OCI-LY7 (cell line): ENCODE data around the gene HEATR3.

Source experiments
- CTCF ChIP-seq: fragments of 200-600 bp; sonication (generic); conservative IDR thresholded peaks from 2 replicates; pipeline ENCODE4 v1.5.1; 2014; ENCODE audit warnings: mild to moderate bottlenecking, antibody characterized with exemption, low read length, moderate library complexity, mixed read lengths
- EZH2phosphoT487 ChIP-seq: fragments of 200-600 bp; sonication (generic); IDR thresholded peaks from 2 replicates; pipeline ENCODE4 v1.6.1; 2018; ENCODE audit warnings: low read depth, borderline replicate concordance, mild to moderate bottlenecking, mixed run types, antibody characterized with exemption, low read length, moderate library complexity, mixed read lengths

DNA sequence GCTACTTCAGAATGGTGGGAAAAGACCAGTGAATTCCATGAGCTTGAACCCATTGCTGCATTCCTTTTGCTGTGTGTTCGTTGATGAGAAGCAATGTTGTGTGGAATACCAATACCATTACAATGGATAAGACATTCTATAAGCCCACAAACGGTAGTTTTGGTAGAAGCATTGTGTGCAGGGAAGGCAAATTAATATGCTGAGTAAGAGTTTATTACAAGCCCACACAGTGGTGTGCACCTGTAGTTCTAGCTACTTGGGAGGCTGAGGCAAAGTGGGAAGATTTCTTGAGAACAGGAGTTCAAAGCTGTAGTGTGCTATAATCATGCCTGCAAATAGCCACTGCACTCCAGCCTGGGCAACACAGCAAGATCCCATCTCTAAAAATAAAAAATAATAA lies 67.4 kb downstream of the HEATR3 start:
- no peak for TF ChIP-seq CTCF
- no peak for TF ChIP-seq EZH2phosphoT487
